ENCODE data around the gene GGCX.

The GGCX gene

GRCh38 chr2:85522090-85522647 lies 39.1 kb downstream of the GGCX start:
- DNase-seq (ENCODE audit: extremely low read depth in 1 of 2, low read depth in 1 of 2) = no peak

- DNase-seq (ENCODE audit: extremely low read depth in 1 of 2, low read depth in 1 of 2) = no peak
Measured at GRCh38 chr2:85516653-85517389, 44.5 kb downstream of the GGCX start.

- DNase-seq (ENCODE audit: extremely low read depth in 1 of 2, low read depth in 1 of 2) = no peak
Measured at GRCh38 chr2:85514323-85514722, 47.0 kb downstream of the GGCX start.

GRCh38 chr2:85511008-85511811 lies 50.1 kb downstream of the GGCX start:
- no peak for DNase-seq (ENCODE audit: extremely low read depth in 1 of 2, low read depth in 1 of 2)

- DNase-seq (ENCODE audit: extremely low read depth in 1 of 2, low read depth in 1 of 2) = no peak
Measured at GRCh38 chr2:85506768-85507181, 54.5 kb downstream of the GGCX start.

DNA sequence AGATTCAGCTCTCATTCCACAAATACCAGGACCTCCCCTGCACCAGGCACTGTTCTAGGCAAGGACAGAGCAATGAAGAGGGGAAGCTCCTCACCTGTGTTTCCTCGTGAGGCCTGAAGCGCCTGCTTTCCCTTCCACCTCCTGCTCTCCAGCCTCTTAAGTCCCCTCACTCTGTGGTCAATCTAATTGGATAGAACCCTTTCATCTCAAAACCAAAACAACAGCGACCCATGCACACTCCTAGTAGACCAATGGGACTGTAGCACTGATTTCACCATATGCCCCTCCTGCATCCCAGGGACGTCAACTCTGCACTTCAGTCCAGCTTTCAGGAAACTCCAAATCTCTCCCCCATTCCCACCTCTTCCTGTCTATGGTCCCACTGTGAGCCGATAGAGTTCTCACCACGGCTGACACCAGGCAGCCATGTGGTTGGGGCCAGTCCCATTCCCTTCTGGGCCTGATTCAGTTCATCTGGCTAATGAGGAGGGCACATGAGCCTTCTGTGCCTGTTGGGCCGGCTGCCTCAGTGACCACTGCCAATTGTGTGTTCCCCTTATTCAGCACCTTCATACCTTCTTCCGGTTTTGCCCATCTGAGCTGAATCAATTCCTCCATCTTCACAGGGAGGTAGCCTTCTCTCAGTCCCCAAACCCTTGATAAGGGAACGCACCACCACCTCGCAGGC lies 55.6 kb downstream of the GGCX start:
- no peak for DNase-seq (ENCODE audit: extremely low read depth in 1 of 2, low read depth in 1 of 2)

DNA sequence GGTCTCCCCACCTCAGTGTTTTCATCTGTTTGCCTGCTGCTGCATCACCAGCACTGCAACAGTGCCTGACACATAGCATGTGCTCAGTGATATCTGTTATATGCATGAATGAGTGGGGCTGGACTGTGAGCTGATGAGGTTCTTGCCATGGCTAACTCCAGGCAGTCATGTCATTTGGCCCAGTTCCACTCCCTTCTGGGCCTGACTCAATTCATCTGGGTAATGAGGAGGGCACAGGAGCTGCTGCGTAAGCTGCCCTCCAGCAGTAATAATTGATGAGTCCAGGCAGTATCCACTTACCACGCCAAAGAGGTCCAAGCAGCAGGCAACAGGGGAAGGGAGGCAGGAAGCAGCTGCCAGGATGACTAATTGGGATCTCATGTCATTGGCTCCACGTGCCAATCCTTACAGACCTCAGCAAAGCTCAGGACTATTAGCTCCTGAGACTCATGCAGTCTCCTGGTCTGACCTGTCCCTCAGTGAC lies 56.5 kb downstream of the GGCX start:
- no peak for DNase-seq (ENCODE audit: extremely low read depth in 1 of 2, low read depth in 1 of 2)

GRCh38 chr2:85503851-85504777 lies 57.2 kb downstream of the GGCX start:
- DNase-seq (ENCODE audit: extremely low read depth in 1 of 2, low read depth in 1 of 2) = no peak

DNA sequence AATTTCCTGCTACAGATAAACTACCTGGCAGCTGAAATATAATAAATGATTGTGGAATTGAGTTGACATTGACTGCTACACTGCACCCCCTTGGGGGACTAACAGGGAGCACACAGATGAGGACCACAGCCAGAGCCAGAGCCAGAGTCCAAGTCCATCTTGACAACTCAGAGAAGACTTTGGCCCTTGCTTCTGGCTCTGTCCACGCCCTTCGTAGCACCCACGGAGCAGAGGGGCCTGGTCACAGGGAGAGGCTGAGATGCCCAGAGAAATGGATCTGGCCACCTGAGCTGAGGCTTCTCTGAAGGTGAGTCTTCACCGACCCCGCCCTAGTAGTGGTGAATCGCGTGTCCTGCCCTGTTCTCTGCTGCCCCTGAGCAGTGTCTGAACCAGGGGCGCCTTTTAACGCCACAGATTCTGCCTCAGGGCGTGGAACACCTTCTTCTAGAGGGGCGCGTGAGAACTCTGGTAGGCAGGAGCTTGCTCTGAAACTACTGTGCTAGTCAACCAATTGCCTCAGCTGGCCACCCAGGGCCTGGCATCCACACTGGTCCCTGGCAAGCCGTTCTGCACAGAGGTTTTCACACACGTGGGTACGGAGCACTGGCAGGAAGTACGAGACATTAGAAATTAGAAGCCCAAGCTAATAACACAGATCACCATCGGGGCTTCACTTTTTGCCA lies 58.0 kb downstream of the GGCX start:
- DNase-seq (ENCODE audit: extremely low read depth in 1 of 2, low read depth in 1 of 2) = no peak

DNA sequence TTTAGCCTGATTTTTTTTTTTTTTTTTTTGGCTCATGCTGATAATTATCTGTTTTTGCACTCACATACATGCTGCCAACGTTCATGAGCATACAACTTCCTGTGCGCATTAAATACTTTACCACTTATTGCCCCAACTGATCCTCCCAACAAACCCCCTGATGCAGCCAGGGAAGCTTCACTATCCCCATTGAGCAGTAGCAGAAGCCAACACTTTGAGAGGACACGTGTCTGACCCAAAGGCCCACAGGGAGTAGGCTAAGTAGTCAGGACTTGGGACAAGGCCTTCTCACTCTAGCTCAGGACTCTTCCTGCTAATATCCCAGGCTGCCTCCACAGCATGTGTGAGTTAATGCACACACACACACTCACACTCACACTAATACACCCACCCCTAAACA lies 58.6 kb downstream of the GGCX start:
- no peak for DNase-seq (ENCODE audit: extremely low read depth in 1 of 2, low read depth in 1 of 2)

DNA sequence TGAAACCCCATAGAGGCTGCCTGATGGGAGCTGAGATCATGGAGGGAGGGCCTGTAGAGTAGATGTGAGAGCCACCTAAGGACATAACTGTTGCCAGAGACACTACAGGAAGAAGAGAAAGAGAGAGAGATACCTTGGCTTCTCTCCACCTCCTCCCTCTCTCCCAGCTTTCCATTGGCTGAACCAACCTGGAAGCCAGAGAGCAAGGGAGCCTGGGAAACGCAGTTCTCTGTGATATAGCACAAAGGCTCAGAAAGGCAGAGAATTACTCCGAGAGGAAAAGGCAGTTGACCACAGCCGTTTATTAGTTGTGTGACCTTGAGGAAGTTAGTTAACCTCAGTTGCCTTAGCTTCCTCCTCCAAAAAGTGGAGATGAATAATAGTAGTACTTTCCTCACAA lies 60.0 kb downstream of the GGCX start:
- DNase-seq (ENCODE audit: extremely low read depth in 1 of 2, low read depth in 1 of 2) = no peak

GRCh38 chr2:85497944-85498630 lies 63.2 kb downstream of the GGCX start:
- DNase-seq (ENCODE audit: extremely low read depth in 1 of 2, low read depth in 1 of 2) = no peak

GRCh38 chr2:85496436-85496835 lies 64.9 kb downstream of the GGCX start:
- no peak for DNase-seq (ENCODE audit: extremely low read depth in 1 of 2, low read depth in 1 of 2)
